Dermis blood vessel endothelial cell (primary cell): Measurements from ENCODE around the gene ARFGAP1. TPM values are rescaled to one million over a fixed set of nuclear protein-coding genes. Genes with fewer than 3 reads are reported as not detected.

Experiments used
- DNase-seq: peaks from one replicate; pipeline ENCODE4 v3.0.0; 2010
- total RNA-seq: library from RNA; depleted of rRNA; stranded (reverse); fragments of >200 nt; gene quantifications from 2 replicates; pipeline ENCODE4 v1.2.3, GENCODE V29; 2014

The ARFGAP1 gene
- total RNA-seq, 1 donor from 2014 or later, result 70.8 TPM

- DNase-seq, result no peak
These were observed 11.4 kb upstream of the ARFGAP1 start for GRCh38 chr20:63261060-63261794.

GRCh38 chr20:63261795-63262528, 10.7 kb upstream of the ARFGAP1 start:
- no peak for DNase-seq

- no peak for DNase-seq
These were observed 9.8 kb upstream of the ARFGAP1 start for GRCh38 chr20:63262836-63263235.

- DNase-seq, result no peak
These were observed 8.6 kb upstream of the ARFGAP1 start for GRCh38 chr20:63264000-63264399.

- DNase-seq, result no peak
These were observed 8.1 kb upstream of the ARFGAP1 start for GRCh38 chr20:63264519-63264918.

- no peak for DNase-seq
These were observed 6.6 kb upstream of the ARFGAP1 start for GRCh38 chr20:63265891-63266515.

- DNase-seq, result no peak
These were observed 4.9 kb upstream of the ARFGAP1 start for GRCh38 chr20:63267691-63268090.

- DNase-seq, result no peak
These were observed 4.4 kb upstream of the ARFGAP1 start for GRCh38 chr20:63268256-63268655.

- no peak for DNase-seq
These were observed 3.8 kb upstream of the ARFGAP1 start for GRCh38 chr20:63268671-63269439.

GRCh38 chr20:63269724-63270123, 2.9 kb upstream of the ARFGAP1 start:
- DNase-seq, result no peak

GRCh38 chr20:63270606-63271325, 1.8 kb upstream of the ARFGAP1 start:
- DNase-seq, result no peak

- peak; percentile 14 for DNase-seq
These were observed 506 bp downstream of the ARFGAP1 start for GRCh38 chr20:63273059-63273579.

- peak; percentile 59 for DNase-seq
These were observed 1.2 kb downstream of the ARFGAP1 start for GRCh38 chr20:63273635-63274380.

GRCh38 chr20:63274381-63275228, 2.0 kb downstream of the ARFGAP1 start:
- no peak for DNase-seq

GRCh38 chr20:63275825-63276224, 3.2 kb downstream of the ARFGAP1 start:
- DNase-seq, result no peak

GRCh38 chr20:63276956-63277355, 4.3 kb downstream of the ARFGAP1 start:
- DNase-seq, result no peak

- DNase-seq, result no peak
These were observed 5.1 kb downstream of the ARFGAP1 start for GRCh38 chr20:63277466-63278272.

GRCh38 chr20:63278661-63279060, 6.0 kb downstream of the ARFGAP1 start:
- DNase-seq, result no peak

- DNase-seq, result no peak
These were observed 7.3 kb downstream of the ARFGAP1 start for GRCh38 chr20:63279931-63280330.
